Upper lobe of right lung (tissue), 1 donor: ENCODE results near the gene TMEM131. TPM values are rescaled to one million over a fixed set of nuclear protein-coding genes. Genes with fewer than 3 reads are reported as not detected.
A peak's percentile ranks its signal among the peaks of the same experiment; 100 is the strongest.

ENCODE experiments used
- ATAC-seq: fragments of 200-7000 bp; cut with Tn5 transposase; one replicate; pipeline ENCODE4 v1.9.1; 2020; ENCODE audit warnings: mild to moderate bottlenecking, moderate library complexity
- DNase-seq: peaks from one replicate; pipeline ENCODE4 v3.0.0-alpha.2; 2020
- H3K27ac ChIP-seq: fragments of 200-600 bp; one replicate; pipeline ENCODE4 v1.8.0; 2022
- H3K27me3 ChIP-seq: fragments of 200-600 bp; one replicate; pipeline ENCODE4 v1.8.0; 2022; ENCODE audit warnings: mild to moderate bottlenecking
- H3K36me3 ChIP-seq: fragments of 200-600 bp; one replicate; pipeline ENCODE4 v1.8.0; 2022
- H3K4me1 ChIP-seq: fragments of 200-600 bp; one replicate; pipeline ENCODE4 v1.8.0; 2022
- H3K4me3 ChIP-seq: fragments of 200-600 bp; one replicate; pipeline ENCODE4 v1.8.0; 2022; ENCODE audit warnings: mild to moderate bottlenecking
- H3K9me3 ChIP-seq: fragments of 200-600 bp; one replicate; pipeline ENCODE4 v1.8.0; 2022
- CTCF ChIP-seq: fragments of 200-600 bp; IDR thresholded peaks from one replicate; pipeline ENCODE4 v1.8.0; 2022; ENCODE audit warnings: antibody characterized with exemption
- intact Hi-C: fragments of 100-400 bp; cut with DNase I; formaldehyde crosslinking; loops from one replicate; pipeline ENCODE4 v1.11.0; 2022
- total RNA-seq: library from RNA; stranded (reverse); fragmentation: NEBNext Ultra II Directional; extraction: Animal tissue kit (Norgen Biotek cat#: 25700); gene quantifications from one replicate; pipeline ENCODE4 v1.2.1, GENCODE V29; 2021
- donor health status: DM: no; HTN: yes; CAD: no; lungs with severe emphysema.

The TMEM131 gene
- total RNA-seq, 1 donor from 2014 or later: 43.3 TPM

DNA sequence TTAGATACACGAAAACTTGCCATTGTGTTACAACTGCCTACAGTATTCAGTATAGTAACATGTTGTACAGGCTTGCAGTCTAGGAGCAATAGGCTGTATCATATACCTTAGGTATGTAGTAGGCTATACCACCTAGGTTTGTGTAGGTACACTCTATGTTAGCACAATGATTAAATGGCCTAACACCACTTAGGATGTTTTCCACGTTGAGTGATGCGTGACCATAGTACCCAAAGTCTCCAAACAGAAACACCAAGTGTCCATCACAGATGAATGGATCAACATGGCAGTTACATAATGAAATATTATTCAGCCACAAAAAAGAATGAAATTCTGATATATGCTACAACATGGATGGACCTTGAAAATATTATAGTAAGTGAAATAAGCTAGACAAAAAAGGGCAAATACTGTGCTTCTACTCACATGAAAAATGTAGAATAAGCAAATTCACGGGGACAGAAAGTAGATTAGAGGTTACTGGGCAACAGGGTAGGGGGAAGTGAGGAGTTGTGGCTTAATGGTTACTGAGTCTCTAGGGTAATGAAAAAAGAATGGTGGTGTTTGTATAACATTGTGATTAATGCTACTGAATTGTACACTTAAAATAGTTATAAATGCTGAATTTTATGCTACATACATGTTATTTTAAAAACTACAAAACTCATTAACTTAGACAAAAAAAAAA, 62.6 kb downstream of the TMEM131 start:
- no peak for TF ChIP-seq CTCF
- no peaks in the 10 kb centered on the region for H3K36me3 ChIP-seq
- no peaks in the 10 kb centered on the region for H3K9me3 ChIP-seq
- no peak for DNase-seq
- intact Hi-C loops: no loop called here
- peaks cover 42% of the 10 kb centered on the region for H3K4me1 ChIP-seq
- ATAC-seq: peak; percentile 60
- no peak overlapping the region for H3K27ac ChIP-seq
- H3K27me3 ChIP-seq: no peaks in the 10 kb centered on the region
- no peak overlapping the region for H3K4me3 ChIP-seq

DNA sequence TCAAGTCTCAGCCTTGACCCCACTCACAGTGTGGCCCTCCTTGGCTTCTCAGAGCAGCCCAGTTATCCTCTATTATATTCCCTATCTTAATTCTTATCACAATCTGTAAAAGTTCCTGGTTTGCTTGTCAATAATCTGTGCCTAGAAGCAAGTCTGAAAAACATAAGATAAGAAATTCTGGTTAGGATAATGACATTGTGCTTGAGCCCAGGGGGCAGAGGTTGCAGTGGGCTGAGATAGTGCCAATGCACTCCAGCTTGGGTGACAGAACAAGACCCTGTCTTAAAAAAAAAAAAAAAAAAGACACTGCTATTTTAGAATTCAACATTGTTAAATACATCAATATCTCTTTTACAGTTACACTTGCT, 63.9 kb downstream of the TMEM131 start:
- Histone ChIP-seq H3K4me1 (peaks cover 39% of the 10 kb centered on the region), H3K9me3 (no peaks in the 10 kb centered on the region), H3K27me3 (no peaks in the 10 kb centered on the region), H3K36me3 (no peaks in the 10 kb centered on the region), H3K4me3 (no peak overlapping the region), H3K27ac (no peak overlapping the region)
- DNase-seq (no peak), ATAC-seq (no peak)
- intact Hi-C loops: no loop called here
- TF ChIP-seq CTCF: no peak

DNA sequence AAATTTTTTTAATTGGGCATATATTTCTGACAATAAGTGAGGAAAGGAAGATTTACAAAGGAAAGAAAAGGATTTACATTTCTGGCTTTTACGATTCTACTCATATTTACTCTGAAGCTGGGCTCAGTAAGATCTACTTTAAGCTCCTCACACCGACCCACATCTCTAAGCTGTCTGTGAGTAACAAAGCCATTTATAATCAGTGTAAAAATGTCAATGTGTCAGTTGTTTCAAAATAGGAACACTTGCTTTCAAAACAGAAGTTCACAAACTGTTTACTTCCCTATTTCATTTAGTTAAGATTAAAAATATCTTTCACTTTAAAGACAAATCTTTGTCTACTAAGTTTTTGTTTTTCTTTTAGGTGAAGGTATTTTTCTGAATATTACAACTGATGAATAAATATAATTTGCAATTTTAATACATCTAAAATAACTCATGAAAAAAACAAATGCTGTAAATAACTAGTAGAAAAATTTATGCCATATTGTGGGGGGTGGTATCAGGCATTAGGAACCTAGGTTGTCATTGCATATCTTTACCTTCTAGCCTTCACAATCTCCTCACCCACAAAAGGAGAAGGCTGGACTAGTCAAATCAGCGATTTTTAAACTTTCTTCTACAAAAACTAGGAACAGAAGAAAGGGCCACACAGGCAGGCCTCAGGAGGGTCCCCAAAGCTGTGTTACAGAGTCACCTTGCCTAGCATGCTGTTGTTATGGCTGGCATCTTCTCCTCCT, 64.5 kb downstream of the TMEM131 start:
- ATAC-seq: peak; percentile 25
- Histone ChIP-seq H3K27ac (no peak overlapping the region), H3K4me1 (peaks cover 37% of the 10 kb centered on the region)

GRCh38 chr2:97928591-97928990, 67.2 kb downstream of the TMEM131 start:
- no peak for TF ChIP-seq CTCF
- intact Hi-C loops: no loop called here

More for the DNA sequence above, 64.5 kb downstream of the TMEM131 start:
- DNase-seq: no peak
- Histone ChIP-seq H3K36me3 (no peaks in the 10 kb centered on the region), H3K27me3 (no peaks in the 10 kb centered on the region), H3K4me3 (no peak overlapping the region), H3K9me3 (no peaks in the 10 kb centered on the region)
- intact Hi-C loops: no loop called here
- TF ChIP-seq CTCF: no peak

DNA sequence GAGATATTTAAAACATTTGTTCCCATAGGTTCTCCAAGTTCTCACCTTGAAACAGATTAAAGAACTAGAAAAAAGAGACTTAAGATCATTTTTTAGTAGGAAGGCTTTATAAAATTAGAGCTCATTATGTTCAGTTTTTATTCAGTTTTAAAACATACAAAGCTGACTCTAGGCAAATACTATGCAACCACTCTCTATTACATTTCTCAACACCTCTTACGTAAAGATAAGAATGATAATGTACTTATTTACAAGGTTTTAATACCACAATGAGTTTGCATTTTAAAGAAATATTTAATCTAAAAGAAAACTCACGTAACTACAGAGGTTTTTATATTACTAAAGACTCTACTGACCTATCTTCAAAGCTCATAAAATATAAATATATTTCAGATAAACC, 68.8 kb downstream of the TMEM131 start:
- no peak overlapping the region for H3K27ac ChIP-seq
- H3K4me1 ChIP-seq: peaks cover 15% of the 10 kb centered on the region
- ATAC-seq (no peak), DNase-seq (no peak)
- peaks cover 19% of the 10 kb centered on the region for H3K36me3 ChIP-seq
- no peak for TF ChIP-seq CTCF
- H3K4me3 ChIP-seq: no peak overlapping the region
- no peaks in the 10 kb centered on the region for H3K27me3 ChIP-seq
- no peaks in the 10 kb centered on the region for H3K9me3 ChIP-seq
- intact Hi-C loops: no loop called here

More at GRCh38 chr2:97928591-97928990, 67.2 kb downstream of the TMEM131 start:
- Histone ChIP-seq H3K4me1 (peaks cover 18% of the 10 kb centered on the region), H3K9me3 (no peaks in the 10 kb centered on the region), H3K36me3 (peaks cover 19% of the 10 kb centered on the region), H3K27me3 (no peaks in the 10 kb centered on the region), H3K4me3 (no peak overlapping the region), H3K27ac (no peak overlapping the region)
- DNase-seq (no peak), ATAC-seq (no peak)
